Hematopoietic multipotent progenitor cell treated with erythropoietin and hydrocortisone succinate and interleukin-3 and kit ligand, for 4 days (in vitro differentiated cells): ENCODE results near the gene CUBN.
"Not testable (repeated sequence)": the region's sequence is repeated elsewhere in the genome, so short reads cannot be mapped to it uniquely, and the experiment has no call there.

Experiments used
- DNase-seq: peaks from one replicate; pipeline ENCODE4 v3.0.0-alpha.2; 2015

Gene CUBN

GRCh38 chr10:16853201-16853600, 276.4 kb downstream of the CUBN start:
- peak; percentile 52 for DNase-seq

GRCh38 chr10:16852624-16853023, 277.0 kb downstream of the CUBN start:
- DNase-seq: no peak

- DNase-seq: no peak
Measured at GRCh38 chr10:16848562-16849154, 281.0 kb downstream of the CUBN start.

GRCh38 chr10:16847644-16848043, 282.0 kb downstream of the CUBN start:
- DNase-seq: no peak

GRCh38 chr10:16845248-16845647, 284.4 kb downstream of the CUBN start:
- DNase-seq: no peak

GRCh38 chr10:16843252-16843870, 286.2 kb downstream of the CUBN start:
- peak; percentile 91 for DNase-seq

GRCh38 chr10:16835228-16835627, 294.4 kb downstream of the CUBN start:
- no peak for DNase-seq

GRCh38 chr10:16832351-16833080, 297.1 kb downstream of the CUBN start:
- DNase-seq: peak; percentile 25

GRCh38 chr10:16828701-16829175, 300.9 kb downstream of the CUBN start:
- no peak for DNase-seq

- peak; percentile 93 for DNase-seq
Measured at GRCh38 chr10:16828114-16828568, 301.5 kb downstream of the CUBN start.

- not testable (repeated sequence) for DNase-seq
Measured at GRCh38 chr10:16827474-16827873, 302.1 kb downstream of the CUBN start.

- DNase-seq: no peak
Measured at GRCh38 chr10:16822726-16823360, 306.8 kb downstream of the CUBN start.

- DNase-seq: no peak
Measured at GRCh38 chr10:16822027-16822426, 307.6 kb downstream of the CUBN start.

- no peak for DNase-seq
Measured at GRCh38 chr10:16820421-16820820, 309.2 kb downstream of the CUBN start.

- no peak for DNase-seq
Measured at GRCh38 chr10:16820018-16820417, 309.6 kb downstream of the CUBN start.

- DNase-seq: no peak
Measured at GRCh38 chr10:16819436-16819835, 310.2 kb downstream of the CUBN start.

GRCh38 chr10:16819026-16819425, 310.6 kb downstream of the CUBN start:
- DNase-seq: no peak

GRCh38 chr10:16817125-16818019, 312.2 kb downstream of the CUBN start, which contains the start of gene RSU1:
Gene RSU1, minus strand, starts transcription at chr10:16817424. Its CDS starts 343 bp downstream, at chr10:16817081.
- peak; percentile 100 for DNase-seq

GRCh38 chr10:16816830-16817124, 312.8 kb downstream of the CUBN start:
- DNase-seq: no peak

GRCh38 chr10:16816171-16816570, 313.4 kb downstream of the CUBN start:
- no peak for DNase-seq

GRCh38 chr10:16814012-16814411, 315.6 kb downstream of the CUBN start:
- peak; percentile 62 for DNase-seq

- no peak for DNase-seq
Measured at GRCh38 chr10:16812676-16813075, 316.9 kb downstream of the CUBN start.

- no peak for DNase-seq
Measured at GRCh38 chr10:16811765-16812164, 317.8 kb downstream of the CUBN start.
